Measurements from ENCODE around the gene P2RX1. TPM values are rescaled to one million over a fixed set of nuclear protein-coding genes. Genes with fewer than 3 reads are reported as not detected.

P2RX1 gene
- total RNA-seq, 1 donor from 2014 or later: 0.16 TPM

DNA sequence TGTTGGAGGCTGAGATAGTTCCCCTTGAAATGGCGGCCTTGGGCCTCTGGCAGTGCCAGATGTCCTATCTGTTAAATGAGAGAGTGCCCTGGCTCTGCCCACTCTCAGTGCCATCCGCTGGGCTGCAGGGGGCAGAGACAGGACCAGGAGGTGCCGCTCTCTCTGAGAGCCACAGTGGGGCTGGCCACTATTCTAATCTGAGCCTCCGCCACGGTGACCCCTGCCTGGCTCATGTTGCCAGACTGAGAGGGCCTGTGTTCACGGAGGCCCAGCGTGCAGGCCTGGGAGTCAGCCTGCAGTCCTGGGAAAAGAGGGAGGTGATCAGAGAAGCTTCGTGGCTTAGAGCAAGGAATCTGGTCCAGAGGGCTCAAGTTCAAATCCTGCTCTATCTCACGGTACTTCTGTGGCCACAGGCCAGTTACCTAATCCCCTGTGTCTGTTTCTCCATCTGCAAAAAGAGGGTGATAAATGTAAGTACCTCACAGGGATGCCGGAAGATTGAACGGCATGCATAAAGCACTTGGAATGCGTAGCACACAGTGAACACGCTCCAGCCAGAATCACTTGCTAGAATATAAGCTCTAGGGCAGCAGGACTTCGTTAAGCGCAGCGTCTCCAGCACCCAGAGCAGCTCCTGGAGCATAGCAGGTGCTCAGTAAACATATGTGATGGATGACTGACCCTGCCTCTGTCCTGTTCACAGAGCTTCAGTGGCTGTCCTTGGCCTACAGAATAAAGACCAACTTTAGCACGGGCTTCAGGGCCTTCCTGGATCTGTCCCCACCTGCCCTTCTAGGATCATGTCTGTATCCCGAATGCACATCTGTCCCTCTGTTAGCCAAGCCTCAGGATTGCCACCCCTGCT lies 41.7 kb upstream of the P2RX1 start:
- Mint-ChIP-seq H3K36me3 (no peaks in the 10 kb centered on the region), H3K27me3 (ENCODE audit: low read depth) (peaks cover 37% of the 10 kb centered on the region), H3K27ac (no peak overlapping the region), H3K4me1 (peaks cover 7% of the 10 kb centered on the region), H3K4me3 (no peak overlapping the region), H3K9me3 (no peaks in the 10 kb centered on the region)
- no peak for DNase-seq (ENCODE audit: low spot score in 2 of 2, unreplicated experiment in 2 of 2)
- TF ChIP-seq, protein P1, sequence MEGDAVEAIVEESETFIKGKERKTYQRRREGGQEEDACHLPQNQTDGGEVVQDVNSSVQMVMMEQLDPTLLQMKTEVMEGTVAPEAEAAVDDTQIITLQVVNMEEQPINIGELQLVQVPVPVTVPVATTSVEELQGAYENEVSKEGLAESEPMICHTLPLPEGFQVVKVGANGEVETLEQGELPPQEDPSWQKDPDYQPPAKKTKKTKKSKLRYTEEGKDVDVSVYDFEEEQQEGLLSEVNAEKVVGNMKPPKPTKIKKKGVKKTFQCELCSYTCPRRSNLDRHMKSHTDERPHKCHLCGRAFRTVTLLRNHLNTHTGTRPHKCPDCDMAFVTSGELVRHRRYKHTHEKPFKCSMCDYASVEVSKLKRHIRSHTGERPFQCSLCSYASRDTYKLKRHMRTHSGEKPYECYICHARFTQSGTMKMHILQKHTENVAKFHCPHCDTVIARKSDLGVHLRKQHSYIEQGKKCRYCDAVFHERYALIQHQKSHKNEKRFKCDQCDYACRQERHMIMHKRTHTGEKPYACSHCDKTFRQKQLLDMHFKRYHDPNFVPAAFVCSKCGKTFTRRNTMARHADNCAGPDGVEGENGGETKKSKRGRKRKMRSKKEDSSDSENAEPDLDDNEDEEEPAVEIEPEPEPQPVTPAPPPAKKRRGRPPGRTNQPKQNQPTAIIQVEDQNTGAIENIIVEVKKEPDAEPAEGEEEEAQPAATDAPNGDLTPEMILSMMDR (IDR thresholded peaks at IDR 0.05; ENCODE audit: unreplicated experiment): no peak

DNA sequence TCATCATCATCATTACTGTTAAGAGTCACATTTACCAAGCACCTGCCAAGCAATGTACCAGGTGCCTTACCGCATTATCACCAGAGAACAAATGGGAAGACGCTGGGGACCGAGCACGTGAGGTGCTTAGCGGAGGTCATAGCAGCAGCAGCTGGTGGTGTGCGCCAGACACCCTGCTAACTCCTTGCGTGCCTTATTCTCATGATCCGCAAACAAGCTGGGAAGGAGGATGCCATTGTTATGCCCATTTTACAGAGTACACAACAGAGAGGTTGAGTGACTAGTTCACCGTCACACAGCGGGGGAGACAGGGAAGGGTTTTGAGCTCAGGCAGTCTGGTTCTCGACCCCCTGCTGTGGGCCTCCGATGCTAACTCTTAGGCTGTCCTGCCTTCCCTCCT lies 40.7 kb upstream of the P2RX1 start:
- peaks cover 27% of the 10 kb centered on the region for H3K27me3 Mint-ChIP-seq (ENCODE audit: low read depth)
- no peaks in the 10 kb centered on the region for H3K36me3 Mint-ChIP-seq
- no peaks in the 10 kb centered on the region for H3K9me3 Mint-ChIP-seq
- H3K4me3 Mint-ChIP-seq: no peak overlapping the region
- DNase-seq (ENCODE audit: low spot score in 2 of 2, unreplicated experiment in 2 of 2): no peak
- no peak overlapping the region for H3K27ac Mint-ChIP-seq
- TF ChIP-seq, protein P1 (IDR thresholded peaks at IDR 0.05; ENCODE audit: unreplicated experiment): no peak
- peaks cover 7% of the 10 kb centered on the region for H3K4me1 Mint-ChIP-seq

DNA sequence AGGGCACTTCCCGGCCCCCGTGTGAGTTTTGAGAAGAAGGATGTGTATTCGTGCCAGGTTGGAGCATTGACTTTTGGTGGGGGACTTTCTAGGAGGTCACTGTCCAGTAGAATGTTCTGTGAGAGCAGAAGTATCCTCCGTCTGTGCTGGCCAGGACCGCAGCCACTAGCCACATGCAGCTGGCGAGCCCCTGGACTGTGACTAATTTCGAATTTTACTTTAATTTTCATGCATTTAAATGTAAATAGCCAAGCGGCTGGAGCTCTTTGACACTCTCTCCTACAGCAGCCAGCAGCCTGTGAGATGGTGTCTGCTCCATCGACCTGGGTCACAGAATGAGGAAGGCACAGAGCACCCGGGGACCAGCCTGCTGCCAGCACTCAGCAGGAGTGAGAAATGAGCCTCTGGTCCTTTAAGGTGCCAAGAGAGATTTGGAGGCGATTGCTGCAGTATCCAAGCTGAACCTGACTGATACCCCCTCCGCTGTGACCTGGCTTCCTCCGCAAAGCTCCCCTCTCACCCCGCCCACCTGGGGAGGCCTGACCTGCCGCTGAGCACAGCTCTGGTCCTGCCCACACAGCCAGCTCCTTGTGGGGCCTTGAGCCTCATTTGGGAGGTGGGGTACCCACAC lies 40.2 kb upstream of the P2RX1 start:
- no peaks in the 10 kb centered on the region for H3K36me3 Mint-ChIP-seq
- no peaks in the 10 kb centered on the region for H3K9me3 Mint-ChIP-seq
- H3K27me3 Mint-ChIP-seq (ENCODE audit: low read depth): peaks cover 22% of the 10 kb centered on the region
- TF ChIP-seq, protein P1 (IDR thresholded peaks at IDR 0.05; ENCODE audit: unreplicated experiment): no peak
- peaks cover 7% of the 10 kb centered on the region for H3K4me1 Mint-ChIP-seq
- no peak for DNase-seq (ENCODE audit: low spot score in 2 of 2, unreplicated experiment in 2 of 2)
- no peak overlapping the region for H3K27ac Mint-ChIP-seq
- H3K4me3 Mint-ChIP-seq: no peak overlapping the region

DNA sequence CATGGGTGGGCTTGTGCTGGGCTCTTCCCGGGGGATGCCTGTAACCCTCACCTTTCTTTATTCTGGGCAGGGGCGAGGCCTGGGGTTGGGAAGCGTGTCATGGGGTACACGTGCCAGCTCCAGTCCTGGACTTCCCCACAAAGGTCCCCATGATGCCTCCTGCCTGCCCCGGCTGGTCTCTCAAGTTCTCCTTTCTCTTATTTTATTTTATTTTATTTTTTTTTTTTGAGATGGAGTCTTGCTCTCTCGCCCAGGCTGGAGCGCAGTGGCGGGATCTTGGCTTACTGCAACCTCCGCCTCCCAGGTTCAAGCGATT lies 39.4 kb upstream of the P2RX1 start:
- H3K36me3 Mint-ChIP-seq: no peaks in the 10 kb centered on the region
- H3K4me3 Mint-ChIP-seq: no peak overlapping the region
- TF ChIP-seq, protein P1 (IDR thresholded peaks at IDR 0.05; ENCODE audit: unreplicated experiment): no peak
- H3K4me1 Mint-ChIP-seq: peaks cover 7% of the 10 kb centered on the region
- no peaks in the 10 kb centered on the region for H3K9me3 Mint-ChIP-seq
- DNase-seq (ENCODE audit: low spot score in 2 of 2, unreplicated experiment in 2 of 2): no peak
- H3K27me3 Mint-ChIP-seq (ENCODE audit: low read depth): peaks cover 13% of the 10 kb centered on the region
- H3K27ac Mint-ChIP-seq: no peak overlapping the region

DNA sequence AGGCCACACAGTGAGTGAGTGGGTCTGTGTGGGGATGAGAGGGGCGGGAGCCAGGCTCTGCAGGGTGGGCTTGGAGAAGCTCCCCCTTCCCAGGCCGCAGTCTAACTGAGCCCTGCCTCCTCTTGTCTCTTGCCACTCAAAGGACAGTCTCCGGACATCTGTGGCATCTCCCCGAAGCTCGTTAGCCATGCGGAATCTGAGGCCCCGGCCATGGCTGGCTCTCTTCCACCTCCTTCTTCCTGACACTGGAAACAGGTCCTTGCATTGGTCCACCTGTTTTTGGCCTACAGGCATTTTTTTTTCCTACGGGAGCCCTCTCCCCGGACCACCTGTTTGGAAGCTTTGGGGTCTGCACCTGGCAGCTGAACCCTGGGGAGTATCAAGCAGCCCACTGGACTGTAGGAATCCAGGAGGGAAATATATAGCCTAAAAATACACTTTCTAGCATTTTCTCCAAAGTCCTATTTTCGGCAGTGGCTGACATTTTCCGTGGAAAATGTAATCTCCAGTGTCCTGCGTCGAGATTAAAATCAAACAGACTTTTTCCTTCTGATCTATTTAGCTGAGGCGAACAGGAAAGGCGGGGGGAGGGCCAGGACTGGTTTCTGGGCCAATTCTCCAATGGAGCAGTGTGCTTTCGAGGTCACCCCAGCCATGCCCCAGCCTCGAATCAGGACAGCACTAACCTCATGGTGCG lies 38.9 kb upstream of the P2RX1 start:
- peaks cover 7% of the 10 kb centered on the region for H3K4me1 Mint-ChIP-seq
- H3K4me3 Mint-ChIP-seq: no peak overlapping the region
- no peak overlapping the region for H3K27ac Mint-ChIP-seq
- TF ChIP-seq, protein P1 (IDR thresholded peaks at IDR 0.05; ENCODE audit: unreplicated experiment): no peak
- no peak for DNase-seq (ENCODE audit: low spot score in 2 of 2, unreplicated experiment in 2 of 2)
- peaks cover 8% of the 10 kb centered on the region for H3K27me3 Mint-ChIP-seq (ENCODE audit: low read depth)
- H3K9me3 Mint-ChIP-seq: no peaks in the 10 kb centered on the region
- no peaks in the 10 kb centered on the region for H3K36me3 Mint-ChIP-seq

All from mesothelial cell of epicardium (in vitro differentiated cells).